Measurements from ENCODE around the gene HOXA2.

The HOXA2 gene

GRCh38 chr7:27098578-27099451, 3.7 kb downstream of the HOXA2 start:
- peak; percentile 57 for DNase-seq (ENCODE audit: low spot score)

GRCh38 chr7:27097686-27098577, 4.6 kb downstream of the HOXA2 start:
- DNase-seq (ENCODE audit: low spot score) = peak; percentile 74

- DNase-seq (ENCODE audit: low spot score) = peak; percentile 63
Observed at GRCh38 chr7:27096768-27097514, 5.5 kb downstream of the HOXA2 start.

- peak; percentile 98 for DNase-seq (ENCODE audit: low spot score)
Observed at GRCh38 chr7:27095897-27096767, 6.4 kb downstream of the HOXA2 start, which contains the start of gene HOXA1. TSS of gene HOXA1 (minus strand) at chr7:27096000. CDS start at chr7:27095912, 88 bp downstream.

GRCh38 chr7:27095050-27095896, 7.2 kb downstream of the HOXA2 start:
- no peak for DNase-seq (ENCODE audit: low spot score)

GRCh38 chr7:27094304-27095049, 8.0 kb downstream of the HOXA2 start:
- no peak for DNase-seq (ENCODE audit: low spot score)

- DNase-seq (ENCODE audit: low spot score) = no peak
Observed at GRCh38 chr7:27093184-27093895, 9.1 kb downstream of the HOXA2 start.

GRCh38 chr7:27092819-27093110, 9.7 kb downstream of the HOXA2 start:
- DNase-seq (ENCODE audit: low spot score) = no peak

- no peak for DNase-seq (ENCODE audit: low spot score)
Observed at GRCh38 chr7:27091941-27092818, 10.3 kb downstream of the HOXA2 start.

GRCh38 chr7:27091105-27091504, 11.4 kb downstream of the HOXA2 start:
- no peak for DNase-seq (ENCODE audit: low spot score)

- DNase-seq (ENCODE audit: low spot score) = no peak
Observed at GRCh38 chr7:27088002-27088922, 14.2 kb downstream of the HOXA2 start.

GRCh38 chr7:27083646-27084045, 18.8 kb downstream of the HOXA2 start:
- DNase-seq (ENCODE audit: low spot score) = no peak

- peak; percentile 63 for DNase-seq (ENCODE audit: low spot score)
Observed at GRCh38 chr7:27082171-27082570, 20.3 kb downstream of the HOXA2 start.

GRCh38 chr7:27080844-27081436, 21.5 kb downstream of the HOXA2 start:
- DNase-seq (ENCODE audit: low spot score) = peak; percentile 74

GRCh38 chr7:27079234-27079975, 23.1 kb downstream of the HOXA2 start:
- DNase-seq (ENCODE audit: low spot score) = no peak

All from kidney tubule cell (primary cell).